T-helper 1 cell treated with Interleukin-12 subunit alpha and Interleukin-12 subunit beta and Interleukin-4 antibody, amounts not matched to agents 30 ng/mL and 1 ng/mL, for 36 hours (primary cell): ENCODE data around the gene DKK1. TPM values are rescaled to one million over a fixed set of nuclear protein-coding genes. Genes with fewer than 3 reads are reported as not detected.

Experiments
- intact Hi-C: fragments of 100-400 bp; cut with micrococcal nuclease; formaldehyde crosslinking; loops from one replicate; pipeline ENCODE4 v1.15.1; 2024
- total RNA-seq: library from RNA; stranded (reverse); gene quantifications from 2 replicates; pipeline ENCODE4 v1.2.3, GENCODE V29; 2022

DKK1 gene, protein sequence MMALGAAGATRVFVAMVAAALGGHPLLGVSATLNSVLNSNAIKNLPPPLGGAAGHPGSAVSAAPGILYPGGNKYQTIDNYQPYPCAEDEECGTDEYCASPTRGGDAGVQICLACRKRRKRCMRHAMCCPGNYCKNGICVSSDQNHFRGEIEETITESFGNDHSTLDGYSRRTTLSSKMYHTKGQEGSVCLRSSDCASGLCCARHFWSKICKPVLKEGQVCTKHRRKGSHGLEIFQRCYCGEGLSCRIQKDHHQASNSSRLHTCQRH
- total RNA-seq = not detected in 2 replicates

- intact Hi-C loops = no loop called here
Observed at GRCh38 chr10:52313933-52314821, at the start of gene DKK1. DKK1 (plus strand) TSS chr10:52314281; CDS start chr10:52314435, 154 bp downstream.

GRCh38 chr10:52265131-52265926 is 48.8 kb upstream of the DKK1 start:
- intact Hi-C loops = no loop called here

DNA sequence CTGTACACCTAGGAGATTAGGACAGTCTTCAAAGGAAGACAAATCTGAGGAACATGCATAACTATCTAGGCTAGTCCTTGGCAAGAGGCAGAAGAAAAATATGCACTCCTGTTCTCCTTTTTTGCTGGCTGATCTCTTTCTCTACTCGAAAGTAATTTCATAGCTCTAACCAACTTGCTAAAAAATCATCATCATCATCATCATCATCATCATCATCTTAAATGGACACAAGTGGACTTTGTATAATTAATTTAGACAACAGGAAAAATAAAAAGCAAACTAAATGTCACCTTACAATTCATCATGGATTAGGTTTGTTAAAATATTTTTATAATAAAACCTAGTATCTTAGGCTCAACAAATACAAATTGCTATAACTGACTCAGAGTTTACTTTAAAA is 47.2 kb upstream of the DKK1 start:
- intact Hi-C loops = no loop called here

DNA sequence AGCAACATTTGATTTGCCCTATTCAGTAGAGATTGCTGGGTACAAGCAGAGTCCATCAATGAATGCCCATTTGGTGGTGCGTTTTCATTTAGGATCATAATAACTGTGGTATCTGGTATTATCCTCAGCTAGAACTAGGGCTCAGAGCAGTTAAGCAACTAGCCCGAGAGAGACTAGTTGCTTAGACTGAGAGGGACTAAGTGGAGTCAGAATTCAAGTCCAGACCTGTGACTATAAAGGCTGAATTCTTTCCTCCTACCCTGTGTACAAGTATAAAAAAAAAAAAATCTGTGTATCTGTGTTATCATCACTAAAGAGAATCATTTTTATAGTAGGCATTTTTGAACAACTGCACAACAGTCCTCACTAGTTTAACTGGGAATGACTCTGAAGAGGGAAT is 45.3 kb upstream of the DKK1 start:
- intact Hi-C loops = no loop called here

GRCh38 chr10:52269233-52269632 is 44.8 kb upstream of the DKK1 start:
- intact Hi-C loops = no loop called here

- intact Hi-C loops = no loop called here
Observed at GRCh38 chr10:52276163-52276562, 37.9 kb upstream of the DKK1 start.

DNA sequence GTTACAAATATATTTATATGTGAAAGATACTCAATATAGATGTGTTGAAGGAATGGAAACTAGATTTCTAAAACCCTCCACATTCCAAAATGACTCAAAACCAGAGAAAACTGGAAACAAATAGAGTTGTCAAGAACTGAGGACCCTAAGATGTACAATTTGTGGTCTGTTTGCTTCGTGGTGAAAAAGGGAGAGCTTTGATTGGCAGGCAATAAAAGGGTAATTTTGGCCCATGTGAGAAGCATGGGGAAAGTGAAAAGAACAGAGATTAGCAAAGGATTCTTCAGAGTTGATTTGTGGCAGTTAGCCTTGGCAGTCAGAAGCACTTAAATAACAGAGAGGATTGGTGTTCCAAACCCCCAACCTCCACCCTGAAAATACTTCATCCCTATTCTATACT is 37.1 kb upstream of the DKK1 start:
- intact Hi-C loops = no loop called here

- intact Hi-C loops = no loop called here
Observed at GRCh38 chr10:52279546-52279945, 34.5 kb upstream of the DKK1 start.

DNA sequence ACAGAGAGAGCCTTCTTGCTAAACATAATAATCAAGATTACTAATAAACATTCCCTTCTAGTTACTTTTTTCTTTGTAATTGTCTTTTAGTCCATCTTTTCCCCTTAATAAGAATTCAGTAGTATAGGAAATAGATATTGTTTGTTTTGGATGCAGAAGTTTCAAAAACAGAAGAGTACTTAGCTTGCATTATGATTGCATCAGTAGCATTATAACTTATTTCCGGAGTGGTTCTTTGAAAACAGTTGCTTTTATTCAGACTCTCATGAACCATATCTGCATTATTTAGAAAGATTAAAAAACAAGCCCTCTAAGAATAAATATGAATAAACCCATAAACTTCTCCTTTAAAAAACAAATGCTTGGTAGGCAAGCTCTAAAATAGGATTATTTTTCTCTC is 34.0 kb upstream of the DKK1 start:
- intact Hi-C loops = no loop called here

- intact Hi-C loops = no loop called here
Observed at GRCh38 chr10:52283174-52283573, 30.9 kb upstream of the DKK1 start.

- intact Hi-C loops = no loop called here
Observed at GRCh38 chr10:52284416-52285013, 29.6 kb upstream of the DKK1 start.

DNA sequence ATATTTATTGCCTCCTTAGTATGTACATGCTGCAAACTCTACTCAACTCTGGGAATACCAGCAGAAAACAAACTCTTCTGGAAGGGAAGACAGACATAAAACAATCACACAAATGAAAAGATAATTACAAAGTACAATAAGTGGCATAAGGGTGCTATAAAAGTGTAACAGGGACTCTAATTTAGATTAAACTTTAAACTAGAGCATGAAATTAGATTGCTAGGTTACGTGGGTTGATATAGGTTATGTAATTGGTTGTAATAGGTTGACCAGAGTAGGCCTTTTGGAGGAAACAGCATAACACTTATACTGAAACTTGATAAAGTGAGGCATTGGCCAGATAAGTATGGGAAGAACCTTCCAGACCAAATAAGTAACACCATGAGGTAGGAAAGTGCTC is 26.2 kb upstream of the DKK1 start:
- intact Hi-C loops = no loop called here

DNA sequence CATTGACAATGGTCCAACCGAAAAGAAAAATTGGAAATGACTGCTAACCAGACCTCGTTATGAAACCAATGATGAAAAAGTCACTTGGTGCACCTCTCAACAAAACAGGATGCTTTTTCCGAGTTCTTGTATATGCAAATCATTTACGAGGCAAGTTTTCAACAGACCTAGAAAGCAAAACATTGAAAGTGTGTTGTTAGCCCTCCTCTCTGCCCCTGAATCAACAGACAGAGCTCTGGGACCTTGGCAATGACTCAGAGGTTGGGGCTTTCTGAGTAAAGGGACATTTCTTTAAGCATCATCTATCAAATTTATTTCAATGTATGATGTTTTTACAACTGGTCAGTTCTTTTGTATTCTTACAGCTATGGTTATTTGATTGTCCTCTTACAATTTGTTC is 16.3 kb upstream of the DKK1 start:
- intact Hi-C loops = no loop called here

DNA sequence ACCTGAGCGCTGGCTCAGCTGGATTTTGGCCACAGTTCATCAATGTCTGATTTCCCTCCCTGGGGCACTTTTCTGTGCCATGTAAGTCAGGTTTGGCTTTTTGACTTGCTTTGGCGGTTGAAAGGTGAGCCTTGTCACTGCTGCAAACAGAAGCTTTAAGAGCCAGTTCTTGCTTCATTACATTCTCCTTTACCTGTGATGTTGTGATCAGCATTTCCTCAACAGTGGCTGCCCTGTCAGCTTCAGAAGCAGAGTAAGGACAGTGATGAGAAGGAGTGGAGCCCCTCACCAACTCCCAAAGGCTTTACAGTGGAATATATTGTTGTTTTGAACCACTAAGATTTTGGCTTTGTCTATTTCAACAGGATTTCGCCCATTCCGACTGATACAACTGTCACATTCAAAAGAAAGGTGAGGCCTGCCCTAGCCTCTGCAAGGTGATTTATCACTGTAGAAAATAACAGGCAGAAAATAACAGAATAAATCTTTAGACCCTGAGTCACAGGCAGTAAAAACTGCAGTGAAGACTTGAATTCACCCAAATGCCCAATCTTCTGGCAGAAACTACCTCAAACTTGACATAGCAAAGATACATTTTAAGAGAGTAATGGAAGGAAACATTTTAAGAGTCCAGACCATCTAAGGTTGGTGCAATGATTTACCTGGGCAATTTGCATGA is 13.3 kb upstream of the DKK1 start:
- intact Hi-C loops = no loop called here

DNA sequence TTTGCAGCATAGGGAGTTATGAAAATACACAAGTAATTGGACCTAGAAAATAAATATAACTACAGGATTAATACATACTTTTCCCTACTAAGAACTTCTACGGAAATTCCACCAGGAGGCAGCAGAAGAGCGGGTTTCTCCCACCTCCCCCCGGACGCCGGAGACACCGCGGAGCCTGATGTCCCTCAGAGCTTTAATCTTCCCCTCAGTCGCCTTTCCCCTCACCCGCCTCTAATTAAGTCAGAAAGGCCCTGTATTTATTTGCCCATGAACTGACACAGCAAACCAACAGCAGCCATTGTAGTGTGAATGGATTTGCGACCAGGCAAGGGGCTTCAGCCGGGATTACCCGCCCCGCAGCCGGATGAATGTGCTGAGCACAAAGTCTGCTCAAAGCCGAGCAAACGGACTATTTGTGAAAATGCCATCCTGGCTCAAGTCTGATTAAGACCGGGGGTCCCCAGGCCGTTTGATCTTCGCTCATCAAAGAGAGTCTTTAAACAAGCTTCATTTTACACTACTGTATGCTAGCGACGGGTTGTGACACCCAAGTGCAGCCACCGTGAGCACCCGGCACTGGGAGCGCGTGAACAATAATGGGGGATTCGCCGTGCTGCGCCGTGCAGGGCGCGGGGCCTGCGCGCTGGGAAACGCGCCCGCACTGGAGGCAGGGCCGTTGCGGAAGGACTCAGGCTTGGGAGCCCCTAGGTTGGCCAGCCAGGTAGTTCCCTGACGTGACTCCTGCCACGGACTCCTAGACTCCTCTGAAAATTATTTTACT is 5.6 kb upstream of the DKK1 start:
- intact Hi-C loops = loop anchor here (1.0 to 2.0 kb wide), 2 partner anchors 181 to 420 kb away; no protein-coding TSS in a partner anchor

- intact Hi-C loops = no loop called here
Observed at GRCh38 chr10:52312942-52313255, 1.2 kb upstream of the DKK1 start.

- intact Hi-C loops = no loop called here
Observed at GRCh38 chr10:52313256-52313932, 687 bp upstream of the DKK1 start.

DNA sequence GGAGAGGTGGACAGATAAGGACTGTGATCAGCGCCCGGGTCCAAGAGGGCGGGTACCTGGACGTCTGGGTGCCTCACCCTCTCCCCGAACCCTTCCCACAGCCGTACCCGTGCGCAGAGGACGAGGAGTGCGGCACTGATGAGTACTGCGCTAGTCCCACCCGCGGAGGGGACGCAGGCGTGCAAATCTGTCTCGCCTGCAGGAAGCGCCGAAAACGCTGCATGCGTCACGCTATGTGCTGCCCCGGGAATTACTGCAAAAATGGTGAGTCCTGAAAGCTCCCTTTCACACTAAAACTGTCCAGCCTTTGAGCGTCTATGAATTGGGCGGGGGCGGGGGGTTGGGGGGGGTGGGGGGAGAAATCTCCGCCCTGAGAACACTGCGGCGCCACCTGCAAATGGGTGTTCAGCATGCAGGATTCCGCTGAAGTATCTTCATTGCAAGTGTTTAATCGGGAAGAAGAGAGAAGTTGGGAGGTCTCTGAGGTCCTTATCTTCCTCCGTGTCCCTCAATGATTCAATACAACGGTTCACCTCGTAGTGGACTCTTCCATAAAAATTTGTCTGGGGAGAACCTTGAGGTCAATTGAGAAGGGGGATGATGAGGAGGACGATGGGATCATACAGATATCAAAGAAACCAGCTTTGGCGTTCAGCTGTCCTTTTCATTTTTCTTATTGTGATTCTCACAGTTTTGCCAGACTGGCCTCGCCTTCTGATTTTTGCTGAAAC is 906 bp downstream of the DKK1 start:
- intact Hi-C loops = no loop called here

- intact Hi-C loops = no loop called here
Observed at GRCh38 chr10:52316001-52316400, 1.9 kb downstream of the DKK1 start.
